ENCODE measurements around the gene CD81. TPM values are rescaled to one million over a fixed set of nuclear protein-coding genes. Genes with fewer than 3 reads are reported as not detected.

The CD81 gene
- total RNA-seq, 4 donors from 2014 or later = 234 to 340 (median 277) TPM

DNA sequence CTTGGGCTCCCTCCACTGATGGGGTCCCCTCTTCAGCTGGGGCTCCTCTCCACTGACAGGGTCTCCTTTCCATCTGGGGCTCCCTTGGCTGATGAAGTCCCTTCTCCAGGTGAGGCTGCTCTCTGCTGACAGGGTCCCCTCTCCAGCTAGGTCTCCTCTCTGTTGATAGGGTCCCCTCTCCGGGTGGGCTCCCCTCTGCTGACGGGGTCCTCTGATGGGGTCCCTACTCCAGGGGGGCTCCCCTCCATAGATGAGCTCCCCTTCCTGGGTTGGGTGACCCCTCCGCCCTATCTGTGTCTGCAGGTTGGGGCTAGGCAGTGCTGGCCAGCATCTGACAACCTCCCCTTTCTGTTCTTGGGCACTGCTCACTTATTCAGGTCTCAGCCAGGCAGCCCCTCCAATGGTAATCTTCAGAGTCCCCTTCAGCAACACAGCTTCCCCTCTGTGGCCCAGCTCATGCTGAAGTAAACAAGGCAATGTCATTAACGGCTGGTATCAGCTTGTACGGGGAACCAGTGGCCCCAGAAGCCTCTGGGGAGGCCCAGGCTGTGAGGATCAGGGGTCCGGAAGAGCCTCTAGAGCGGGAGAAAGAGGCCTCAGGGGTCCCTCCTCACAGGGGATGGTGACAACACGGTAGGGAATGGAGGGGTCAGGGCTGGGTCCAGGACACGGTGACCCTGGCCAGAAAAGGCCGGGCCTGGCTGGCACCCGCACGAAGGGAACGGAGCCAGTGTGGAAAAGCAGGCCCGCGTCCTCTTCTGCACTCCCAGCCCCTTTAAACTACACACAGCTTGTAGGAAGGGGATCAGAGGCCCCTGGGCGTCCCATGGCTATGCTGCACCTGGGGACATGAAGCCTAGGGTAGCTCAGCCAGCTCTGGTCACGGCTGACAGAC, 9.6 kb upstream of the CD81 start:
- Histone ChIP-seq H3K27ac (no peak overlapping the region), H3K27me3 (no peaks in the 10 kb centered on the region), H3K9me3 (no peaks in the 10 kb centered on the region), H3K4me3 (no peak overlapping the region), H3K36me3 (no peaks in the 10 kb centered on the region), H3K4me1 (no peaks in the 10 kb centered on the region)
- no peak for DNase-seq (ENCODE audit: low spot score in 2 of 2)
- TF ChIP-seq, protein P1, sequence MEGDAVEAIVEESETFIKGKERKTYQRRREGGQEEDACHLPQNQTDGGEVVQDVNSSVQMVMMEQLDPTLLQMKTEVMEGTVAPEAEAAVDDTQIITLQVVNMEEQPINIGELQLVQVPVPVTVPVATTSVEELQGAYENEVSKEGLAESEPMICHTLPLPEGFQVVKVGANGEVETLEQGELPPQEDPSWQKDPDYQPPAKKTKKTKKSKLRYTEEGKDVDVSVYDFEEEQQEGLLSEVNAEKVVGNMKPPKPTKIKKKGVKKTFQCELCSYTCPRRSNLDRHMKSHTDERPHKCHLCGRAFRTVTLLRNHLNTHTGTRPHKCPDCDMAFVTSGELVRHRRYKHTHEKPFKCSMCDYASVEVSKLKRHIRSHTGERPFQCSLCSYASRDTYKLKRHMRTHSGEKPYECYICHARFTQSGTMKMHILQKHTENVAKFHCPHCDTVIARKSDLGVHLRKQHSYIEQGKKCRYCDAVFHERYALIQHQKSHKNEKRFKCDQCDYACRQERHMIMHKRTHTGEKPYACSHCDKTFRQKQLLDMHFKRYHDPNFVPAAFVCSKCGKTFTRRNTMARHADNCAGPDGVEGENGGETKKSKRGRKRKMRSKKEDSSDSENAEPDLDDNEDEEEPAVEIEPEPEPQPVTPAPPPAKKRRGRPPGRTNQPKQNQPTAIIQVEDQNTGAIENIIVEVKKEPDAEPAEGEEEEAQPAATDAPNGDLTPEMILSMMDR (IDR thresholded peaks at IDR 0.05) = no peak
- no peak for TF ChIP-seq POLR2A (IDR thresholded peaks at IDR 0.05)
- no peak for TF ChIP-seq EP300 (IDR thresholded peaks at IDR 0.05)
- TF ChIP-seq POLR2AphosphoS5 (IDR thresholded peaks at IDR 0.05) = no peak
- WGBS = 92% methylated on average over 11 of the region's 17 CpGs

DNA sequence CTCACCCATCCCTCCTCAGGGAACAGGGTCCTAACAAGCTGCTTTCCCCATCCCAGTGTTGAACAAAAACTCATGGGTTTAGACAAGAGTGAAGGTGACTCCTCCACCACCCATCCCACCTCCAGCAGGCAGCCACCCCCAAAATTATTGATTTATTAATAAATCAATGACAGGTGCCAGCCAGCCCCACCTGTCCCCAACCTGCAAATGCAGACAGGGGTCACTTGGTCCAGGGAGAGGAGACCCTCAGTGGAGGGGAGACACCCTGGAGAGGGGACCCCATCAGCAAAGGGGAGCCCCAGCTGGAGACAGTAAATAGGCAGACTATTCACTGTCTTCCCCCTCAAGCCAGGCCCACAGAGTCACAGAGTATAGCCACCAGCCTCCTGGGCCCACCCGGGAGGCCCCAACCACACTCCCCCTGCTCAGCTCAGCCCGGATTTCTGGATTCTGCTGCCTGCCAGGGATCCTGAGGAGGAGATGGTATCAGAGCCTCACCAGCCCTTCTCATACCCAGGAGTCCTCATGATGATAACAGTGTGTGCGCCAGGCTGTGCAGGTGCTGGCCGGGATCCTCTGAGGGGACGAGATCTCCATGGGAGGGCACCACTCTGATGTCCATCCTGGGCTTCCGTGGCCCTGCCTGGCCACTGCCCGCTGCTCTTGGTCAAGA, 8.8 kb upstream of the CD81 start:
- WGBS = 80% methylated on average over 3 of the region's 7 CpGs
- TF ChIP-seq, protein P1 (IDR thresholded peaks at IDR 0.05) = no peak
- TF ChIP-seq EP300 (IDR thresholded peaks at IDR 0.05) (no peak), POLR2AphosphoS5 (IDR thresholded peaks at IDR 0.05) (no peak), POLR2A (IDR thresholded peaks at IDR 0.05) (no peak)
- no peak for DNase-seq (ENCODE audit: low spot score in 2 of 2)
- Histone ChIP-seq H3K4me1 (no peaks in the 10 kb centered on the region), H3K9me3 (no peaks in the 10 kb centered on the region), H3K27ac (no peak overlapping the region), H3K27me3 (no peaks in the 10 kb centered on the region), H3K4me3 (no peak overlapping the region), H3K36me3 (no peaks in the 10 kb centered on the region)

DNA sequence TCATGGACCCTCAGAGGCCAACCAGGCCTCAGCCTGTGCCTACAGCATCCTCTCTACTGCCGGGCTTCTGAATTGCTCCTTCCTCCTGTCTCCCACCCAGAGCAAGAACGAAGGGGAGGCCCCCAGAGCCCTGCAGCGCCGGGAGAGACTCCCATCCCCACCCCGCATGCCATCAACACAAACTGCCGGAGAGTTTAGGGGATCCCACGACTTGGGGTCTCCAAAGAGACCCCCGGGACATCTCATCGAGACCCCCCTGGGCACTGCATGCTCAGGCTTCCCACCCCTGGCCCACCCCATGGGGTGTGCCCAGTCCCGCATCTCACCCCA, 8.3 kb upstream of the CD81 start:
- H3K4me1 ChIP-seq = no peaks in the 10 kb centered on the region
- H3K36me3 ChIP-seq = no peaks in the 10 kb centered on the region
- no peak for DNase-seq (ENCODE audit: low spot score in 2 of 2)
- WGBS = 81% methylated on average over 8 of the region's 10 CpGs
- no peak overlapping the region for H3K4me3 ChIP-seq
- no peak for TF ChIP-seq EP300 (IDR thresholded peaks at IDR 0.05)
- TF ChIP-seq POLR2A (IDR thresholded peaks at IDR 0.05) = no peak
- TF ChIP-seq, protein P1 (IDR thresholded peaks at IDR 0.05) = no peak
- no peak for TF ChIP-seq POLR2AphosphoS5 (IDR thresholded peaks at IDR 0.05)
- no peaks in the 10 kb centered on the region for H3K27me3 ChIP-seq
- H3K9me3 ChIP-seq = no peaks in the 10 kb centered on the region
- H3K27ac ChIP-seq = no peak overlapping the region

DNA sequence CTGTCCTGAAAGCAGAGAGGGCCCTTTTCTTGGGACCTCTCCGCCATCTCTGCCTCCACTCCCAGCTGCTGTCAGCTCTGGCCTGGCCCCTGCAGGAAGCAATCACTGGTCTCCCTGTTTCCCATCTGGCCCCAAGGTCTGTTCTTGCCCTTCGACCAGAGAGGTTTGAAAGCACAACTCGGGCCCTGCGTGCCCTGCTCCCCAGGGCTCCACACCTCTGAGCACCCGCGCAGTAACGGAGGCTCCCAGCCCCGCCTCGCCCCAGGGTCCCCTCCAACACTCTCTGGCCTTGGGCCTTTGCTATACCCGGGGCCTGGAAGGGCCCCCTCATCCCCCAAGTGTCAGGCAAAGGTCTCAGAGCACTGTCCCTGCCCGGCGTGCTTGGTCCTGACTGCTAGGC, 7.8 kb upstream of the CD81 start:
- DNase-seq (ENCODE audit: low spot score in 2 of 2) = no peak
- Histone ChIP-seq H3K4me3 (no peak overlapping the region), H3K4me1 (no peaks in the 10 kb centered on the region), H3K36me3 (no peaks in the 10 kb centered on the region), H3K27ac (no peak overlapping the region), H3K9me3 (no peaks in the 10 kb centered on the region), H3K27me3 (no peaks in the 10 kb centered on the region)
- TF ChIP-seq POLR2A (IDR thresholded peaks at IDR 0.05) (no peak), EP300 (IDR thresholded peaks at IDR 0.05) (no peak), POLR2AphosphoS5 (IDR thresholded peaks at IDR 0.05) (no peak)
- TF ChIP-seq, protein P1 (IDR thresholded peaks at IDR 0.05) = no peak
- WGBS = 91% methylated on average over 12 of the region's 12 CpGs

DNA sequence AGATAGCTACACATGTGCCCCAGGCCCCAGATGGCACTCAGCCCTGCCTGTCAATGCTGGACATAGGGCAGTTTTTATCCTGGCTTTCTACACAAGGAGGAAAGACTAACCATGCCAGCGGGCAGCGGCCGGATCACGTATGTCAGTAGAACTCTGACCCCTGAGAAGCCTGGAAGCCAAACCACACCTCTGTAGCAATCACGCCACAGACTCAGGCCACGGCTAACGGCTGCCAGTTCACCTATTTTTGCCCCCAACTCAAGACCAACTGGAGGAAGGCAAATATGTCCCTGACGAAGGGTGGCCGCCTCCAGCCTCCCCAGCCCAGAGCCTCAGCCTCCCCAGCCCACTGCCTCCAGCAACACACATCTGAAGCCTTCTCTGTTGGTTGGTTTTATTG, 7.2 kb upstream of the CD81 start:
- TF ChIP-seq POLR2AphosphoS5 (IDR thresholded peaks at IDR 0.05) = no peak
- TF ChIP-seq EP300 (IDR thresholded peaks at IDR 0.05) = no peak
- no peak for TF ChIP-seq POLR2A (IDR thresholded peaks at IDR 0.05)
- TF ChIP-seq, protein P1 (IDR thresholded peaks at IDR 0.05) = no peak
- H3K4me3 ChIP-seq = no peak overlapping the region
- no peak for DNase-seq (ENCODE audit: low spot score in 2 of 2)
- no peak overlapping the region for H3K27ac ChIP-seq
- H3K36me3 ChIP-seq = no peaks in the 10 kb centered on the region
- H3K9me3 ChIP-seq = no peaks in the 10 kb centered on the region
- H3K27me3 ChIP-seq = no peaks in the 10 kb centered on the region
- H3K4me1 ChIP-seq = no peaks in the 10 kb centered on the region
- WGBS = 89% methylated on average over 9 of the region's 9 CpGs

All from suprapubic skin (tissue), 4 donors.